Measurements from ENCODE around the gene GABARAPL1.

DNA sequence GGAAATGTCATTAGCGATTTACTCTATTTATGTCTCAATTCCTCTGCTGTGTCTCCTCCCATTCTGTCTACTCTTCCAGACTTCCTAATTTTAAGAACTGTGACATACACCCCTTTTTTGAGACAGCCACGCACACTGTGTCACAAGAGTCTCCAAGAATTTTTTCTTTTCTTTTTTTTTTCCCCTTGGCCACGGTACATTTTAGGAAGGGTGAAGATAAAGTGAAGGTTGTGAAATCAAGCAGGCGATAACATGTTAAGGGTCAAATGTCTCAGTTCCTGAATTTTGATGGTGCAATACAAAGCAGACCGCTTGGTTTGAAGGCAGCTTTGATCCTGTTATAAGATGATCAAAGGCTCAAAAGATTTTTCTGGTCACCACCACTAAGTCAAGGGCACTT lies 45.1 kb upstream of the GABARAPL1 start:
- TF ChIP-seq GATA3 (IDR thresholded peaks at IDR 0.05; ENCODE audit: low read depth, low read length) (no peak), GATA2 (IDR thresholded peaks at IDR 0.05; ENCODE audit: low read depth, low read length) (no peak)
